GM19452 (cell line): Measurements from ENCODE around the gene SLC2A4RG.
"Not testable (repeated sequence)": the region's sequence is repeated elsewhere in the genome, so short reads cannot be mapped to it uniquely, and the experiment has no call there.

Experiments
- ATAC-seq: cut with Tn5 transposase; IDR thresholded peaks from one replicate; pipeline ENCODE4 v1.9.1; 2021; ENCODE audit not compliant: unreplicated experiment

SLC2A4RG gene

GRCh38 chr20:63709149-63709527, 30.4 kb upstream of the SLC2A4RG start:
- no peak for ATAC-seq

GRCh38 chr20:63711085-63711645, 28.4 kb upstream of the SLC2A4RG start:
- no peak for ATAC-seq

- no peak for ATAC-seq
These were observed 27.4 kb upstream of the SLC2A4RG start for GRCh38 chr20:63712191-63712590.

GRCh38 chr20:63714858-63715257, 24.7 kb upstream of the SLC2A4RG start:
- ATAC-seq = no peak

GRCh38 chr20:63718996-63719395, 20.6 kb upstream of the SLC2A4RG start:
- ATAC-seq = no peak

GRCh38 chr20:63722967-63723622, 16.5 kb upstream of the SLC2A4RG start:
- not testable (repeated sequence) for ATAC-seq

GRCh38 chr20:63730189-63730733, 9.3 kb upstream of the SLC2A4RG start:
- not testable (repeated sequence) for ATAC-seq

- no peak for ATAC-seq
These were observed 8.2 kb upstream of the SLC2A4RG start for GRCh38 chr20:63731410-63731809.

- ATAC-seq = no peak
These were observed 7.2 kb upstream of the SLC2A4RG start for GRCh38 chr20:63732118-63733095.

- ATAC-seq = no peak
These were observed 6.5 kb upstream of the SLC2A4RG start for GRCh38 chr20:63733117-63733516.

- ATAC-seq = no peak
These were observed 5.9 kb upstream of the SLC2A4RG start for GRCh38 chr20:63733579-63734081.

GRCh38 chr20:63734111-63734945, 5.2 kb upstream of the SLC2A4RG start:
- ATAC-seq = no peak

- no peak for ATAC-seq
These were observed 4.4 kb upstream of the SLC2A4RG start for GRCh38 chr20:63734946-63735858.

- no peak for ATAC-seq
These were observed 3.5 kb upstream of the SLC2A4RG start, which contains the start of gene LIME1 for GRCh38 chr20:63735859-63736718. Gene LIME1 (plus strand): TSS chr20:63736664. CDS start chr20:63737550, 886 bp downstream.

- no peak for ATAC-seq
These were observed 2.5 kb upstream of the SLC2A4RG start for GRCh38 chr20:63736893-63737694.

GRCh38 chr20:63737695-63737944, 2.0 kb upstream of the SLC2A4RG start:
- ATAC-seq = no peak

- no peak for ATAC-seq
These were observed 1.5 kb upstream of the SLC2A4RG start for GRCh38 chr20:63737945-63738686.
